ENCODE results near the gene ARL6IP1.
"Not testable (repeated sequence)": the region's sequence is repeated elsewhere in the genome, so short reads cannot be mapped to it uniquely, and the experiment has no call there.

DNA sequence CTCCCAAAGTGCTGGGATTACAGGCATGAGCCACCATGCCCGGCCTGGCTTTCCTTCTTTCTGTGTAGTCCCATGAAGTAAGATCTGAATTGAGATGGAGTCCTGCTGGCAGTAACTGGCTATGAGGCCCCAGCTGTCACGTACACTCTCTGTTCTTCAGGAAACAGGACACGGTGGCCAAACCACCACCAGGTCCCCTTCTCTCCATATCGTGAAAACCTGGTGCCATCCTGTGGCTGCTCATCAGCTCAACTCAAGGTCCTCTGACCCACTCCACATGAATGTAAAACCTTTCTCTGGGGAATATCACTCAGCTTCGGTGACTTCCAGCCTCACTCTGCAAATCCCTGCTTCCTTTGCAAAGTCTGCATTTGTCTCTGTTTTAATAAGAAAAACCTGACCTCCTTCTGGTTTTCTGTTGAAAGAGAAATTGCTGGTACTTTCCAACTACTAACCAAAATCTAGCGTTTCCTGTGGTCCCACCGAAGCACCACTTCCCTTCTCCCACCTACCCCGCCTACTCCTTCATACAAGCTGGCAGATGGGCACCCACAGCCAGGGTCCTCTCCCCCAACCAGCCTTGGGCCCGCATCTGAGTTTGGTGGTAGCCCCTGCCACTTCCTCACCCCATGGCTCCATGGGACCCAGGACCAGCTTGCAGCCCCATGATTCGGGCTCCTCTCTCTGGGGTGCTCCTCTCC is 43.2 kb downstream of the ARL6IP1 start:
- TF ChIP-seq, protein P1, sequence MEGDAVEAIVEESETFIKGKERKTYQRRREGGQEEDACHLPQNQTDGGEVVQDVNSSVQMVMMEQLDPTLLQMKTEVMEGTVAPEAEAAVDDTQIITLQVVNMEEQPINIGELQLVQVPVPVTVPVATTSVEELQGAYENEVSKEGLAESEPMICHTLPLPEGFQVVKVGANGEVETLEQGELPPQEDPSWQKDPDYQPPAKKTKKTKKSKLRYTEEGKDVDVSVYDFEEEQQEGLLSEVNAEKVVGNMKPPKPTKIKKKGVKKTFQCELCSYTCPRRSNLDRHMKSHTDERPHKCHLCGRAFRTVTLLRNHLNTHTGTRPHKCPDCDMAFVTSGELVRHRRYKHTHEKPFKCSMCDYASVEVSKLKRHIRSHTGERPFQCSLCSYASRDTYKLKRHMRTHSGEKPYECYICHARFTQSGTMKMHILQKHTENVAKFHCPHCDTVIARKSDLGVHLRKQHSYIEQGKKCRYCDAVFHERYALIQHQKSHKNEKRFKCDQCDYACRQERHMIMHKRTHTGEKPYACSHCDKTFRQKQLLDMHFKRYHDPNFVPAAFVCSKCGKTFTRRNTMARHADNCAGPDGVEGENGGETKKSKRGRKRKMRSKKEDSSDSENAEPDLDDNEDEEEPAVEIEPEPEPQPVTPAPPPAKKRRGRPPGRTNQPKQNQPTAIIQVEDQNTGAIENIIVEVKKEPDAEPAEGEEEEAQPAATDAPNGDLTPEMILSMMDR (IDR thresholded peaks at IDR 0.05; ENCODE audit: low read length), result not testable (repeated sequence)
- not testable (repeated sequence) for TF ChIP-seq EZH2 (IDR thresholded peaks at IDR 0.05; ENCODE audit: borderline replicate concordance, low read length)

Data from OCI-LY1 (cell line).